Measurements from ENCODE around the gene DHDH.
"Not testable (repeated sequence)": the region's sequence is repeated elsewhere in the genome, so short reads cannot be mapped to it uniquely, and the experiment has no call there.

Gene DHDH

GRCh38 chr19:48933382-48933932 lies at the start of gene DHDH:
Gene DHDH, plus strand, starts transcription at chr19:48933699. Its CDS starts 23 bp downstream, at chr19:48933722.
- peak; percentile 84 to 91 for DNase-seq

GRCh38 chr19:48883726-48884125 lies 49.8 kb upstream of the DHDH start:
- no peak for DNase-seq

GRCh38 chr19:48887861-48888612 lies 45.5 kb upstream of the DHDH start:
- DNase-seq = no peak

- not testable (repeated sequence) for DNase-seq
Measured at GRCh38 chr19:48889496-48889895, 44.0 kb upstream of the DHDH start.

GRCh38 chr19:48890551-48890950 lies 42.9 kb upstream of the DHDH start:
- DNase-seq = no peak

- DNase-seq = no peak
Measured at GRCh38 chr19:48895226-48895625, 38.3 kb upstream of the DHDH start.

- DNase-seq = no peak
Measured at GRCh38 chr19:48896191-48896720, 37.2 kb upstream of the DHDH start.

GRCh38 chr19:48897181-48897580 lies 36.3 kb upstream of the DHDH start:
- no peak for DNase-seq

- DNase-seq = not testable (repeated sequence)
Measured at GRCh38 chr19:48899386-48899749, 34.1 kb upstream of the DHDH start.

- DNase-seq = peak; percentile 99 to 100
Measured at GRCh38 chr19:48899781-48900476, 33.6 kb upstream of the DHDH start, which contains the start of gene NUCB1. Gene NUCB1, plus strand, starts transcription at chr19:48900312. Its CDS starts 485 bp downstream, at chr19:48900797.

- DNase-seq = no peak
Measured at GRCh38 chr19:48900477-48901406, 32.8 kb upstream of the DHDH start.

- not testable (repeated sequence) for DNase-seq
Measured at GRCh38 chr19:48902291-48902690, 31.2 kb upstream of the DHDH start.

- DNase-seq = not testable (repeated sequence)
Measured at GRCh38 chr19:48903788-48904187, 29.7 kb upstream of the DHDH start.

GRCh38 chr19:48905664-48906063 lies 27.8 kb upstream of the DHDH start:
- DNase-seq = no peak

- DNase-seq = no peak
Measured at GRCh38 chr19:48906324-48906723, 27.2 kb upstream of the DHDH start.

GRCh38 chr19:48907671-48908070 lies 25.8 kb upstream of the DHDH start:
- DNase-seq = no peak

- DNase-seq = not testable (repeated sequence)
Measured at GRCh38 chr19:48909424-48910077, 23.9 kb upstream of the DHDH start.

GRCh38 chr19:48910803-48911202 lies 22.7 kb upstream of the DHDH start:
- DNase-seq = no peak

GRCh38 chr19:48913114-48913889 lies 20.2 kb upstream of the DHDH start:
- DNase-seq = no peak

- DNase-seq = no peak
Measured at GRCh38 chr19:48914181-48914580, 19.3 kb upstream of the DHDH start.

GRCh38 chr19:48915757-48916156 lies 17.7 kb upstream of the DHDH start:
- no peak for DNase-seq

All from NCI-H524 (cell line).